MM.1S (cell line): Measurements from ENCODE around the gene JAML.

Source experiments
- DNase-seq: peaks from one replicate; pipeline ENCODE4 v3.0.0-alpha.2; 2015
- H2AFZ ChIP-seq: fragments of 300-600 bp; sonication (generic); 2 replicates; pipeline ENCODE4 v1.6.0; 2016; ENCODE audit warnings: antibody characterized with exemption, low read length
- H3F3A ChIP-seq: fragments of 300-600 bp; sonication (generic); 2 replicates; pipeline ENCODE4 v1.6.1; 2016; ENCODE audit warnings: mild to moderate bottlenecking, antibody characterized with exemption, low read length, moderate library complexity, mixed read lengths; ENCODE audit not compliant: insufficient read depth
- H3K27ac ChIP-seq: fragments of 300-600 bp; sonication (generic); 2 replicates; pipeline ENCODE4 v1.5.1; 2016; ENCODE audit warnings: mild to moderate bottlenecking, low read length
- H3K27me3 ChIP-seq: fragments of 300-600 bp; sonication (generic); replicated peaks from 2 replicates; pipeline ENCODE4 v1.6.0; 2016; ENCODE audit warnings: low read length; ENCODE audit not compliant: insufficient read depth
- H3K36me3 ChIP-seq: fragments of 300-600 bp; sonication (generic); replicated peaks from 2 replicates; pipeline ENCODE4 v1.6.1; 2016; ENCODE audit warnings: mild to moderate bottlenecking, low read length, mixed read lengths; ENCODE audit not compliant: insufficient read depth
- H3K4me1 ChIP-seq: fragments of 300-600 bp; sonication (generic); 2 replicates; pipeline ENCODE4 v1.6.1; 2016; ENCODE audit warnings: low read length, mixed read lengths
- H3K4me2 ChIP-seq: fragments of 300-600 bp; sonication (generic); 2 replicates; pipeline ENCODE4 v1.6.0; 2016; ENCODE audit warnings: low read depth, low read length
- H3K4me3 ChIP-seq: fragments of 300-600 bp; sonication (generic); 2 replicates; pipeline ENCODE4 v1.5.1; 2016; ENCODE audit warnings: low read length, mixed read lengths
- H3K79me2 ChIP-seq: fragments of 300-600 bp; sonication (generic); 2 replicates; pipeline ENCODE4 v1.6.1; 2016; ENCODE audit warnings: mixed run types, low read length, mixed read lengths
- H3K9ac ChIP-seq: fragments of 300-600 bp; sonication (generic); 2 replicates; pipeline ENCODE4 v1.6.1; 2016; ENCODE audit warnings: low read length, mixed read lengths
- H3K9me2 ChIP-seq: fragments of 300-600 bp; sonication (generic); replicated peaks from 2 replicates; pipeline ENCODE4 v1.6.1; 2016; ENCODE audit warnings: mild to moderate bottlenecking, low read length, mixed read lengths; ENCODE audit not compliant: insufficient read depth
- H3K9me3 ChIP-seq: fragments of 300-600 bp; sonication (generic); replicated peaks from 2 replicates; pipeline ENCODE4 v1.6.1; 2016; ENCODE audit warnings: mild to moderate bottlenecking, low read length, mixed read lengths; ENCODE audit not compliant: insufficient read depth
- H4K20me1 ChIP-seq: fragments of 300-600 bp; sonication (generic); 2 replicates; pipeline ENCODE4 v1.6.1; 2016; ENCODE audit warnings: mild to moderate bottlenecking, low read length, moderate library complexity, mixed read lengths; ENCODE audit not compliant: insufficient read depth
- EZH2 ChIP-seq: fragments of 300-600 bp; sonication (generic); optimal IDR thresholded peaks from 2 replicates; pipeline ENCODE3; 2017; ENCODE audit warnings: low read depth, mild to moderate bottlenecking, antibody characterized with exemption, low read length, mixed read lengths
- EZH2phosphoT487 ChIP-seq: fragments of 300-600 bp; sonication (generic); IDR thresholded peaks from 2 replicates; pipeline ENCODE4 v1.6.1; 2018; ENCODE audit warnings: antibody characterized with exemption, low read length
- TF ChIP-seq, protein P1 (sequence below): fragments of 300-600 bp; sonication (generic); IDR thresholded peaks from 2 replicates; pipeline ENCODE4 v1.5.1; 2016; ENCODE audit warnings: antibody characterized with exemption, low read length, mixed read lengths

JAML gene

DNA sequence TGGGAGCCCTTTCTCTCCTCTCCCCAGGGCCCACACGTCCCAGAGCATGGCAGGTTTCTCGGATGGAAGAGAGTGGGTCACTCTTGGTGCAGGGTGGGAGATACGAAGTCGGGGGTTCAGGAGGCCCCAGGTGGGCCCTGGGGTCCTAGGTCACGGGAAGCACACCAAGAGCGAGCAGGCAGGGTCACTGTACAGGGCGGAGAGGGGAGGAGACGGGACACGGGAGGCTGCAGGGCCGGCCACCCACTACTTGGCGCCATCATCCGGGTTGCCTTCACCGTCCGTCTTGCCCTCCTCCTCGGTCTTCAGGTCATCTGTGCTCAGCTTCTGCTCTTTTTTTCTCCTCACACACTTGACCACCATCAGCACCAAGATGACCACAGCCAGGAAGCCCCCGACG, 58.2 kb downstream of the JAML start:
- no peaks in the 10 kb centered on the region for H3F3A ChIP-seq
- H3K9ac ChIP-seq, result no peak overlapping the region
- H3K36me3 ChIP-seq, result no peaks in the 10 kb centered on the region
- H3K79me2 ChIP-seq, result no peaks in the 10 kb centered on the region
- no peak overlapping the region for H3K27ac ChIP-seq
- no peak overlapping the region for H3K4me3 ChIP-seq
- H4K20me1 ChIP-seq, result no peaks in the 10 kb centered on the region
- TF ChIP-seq, protein P1, sequence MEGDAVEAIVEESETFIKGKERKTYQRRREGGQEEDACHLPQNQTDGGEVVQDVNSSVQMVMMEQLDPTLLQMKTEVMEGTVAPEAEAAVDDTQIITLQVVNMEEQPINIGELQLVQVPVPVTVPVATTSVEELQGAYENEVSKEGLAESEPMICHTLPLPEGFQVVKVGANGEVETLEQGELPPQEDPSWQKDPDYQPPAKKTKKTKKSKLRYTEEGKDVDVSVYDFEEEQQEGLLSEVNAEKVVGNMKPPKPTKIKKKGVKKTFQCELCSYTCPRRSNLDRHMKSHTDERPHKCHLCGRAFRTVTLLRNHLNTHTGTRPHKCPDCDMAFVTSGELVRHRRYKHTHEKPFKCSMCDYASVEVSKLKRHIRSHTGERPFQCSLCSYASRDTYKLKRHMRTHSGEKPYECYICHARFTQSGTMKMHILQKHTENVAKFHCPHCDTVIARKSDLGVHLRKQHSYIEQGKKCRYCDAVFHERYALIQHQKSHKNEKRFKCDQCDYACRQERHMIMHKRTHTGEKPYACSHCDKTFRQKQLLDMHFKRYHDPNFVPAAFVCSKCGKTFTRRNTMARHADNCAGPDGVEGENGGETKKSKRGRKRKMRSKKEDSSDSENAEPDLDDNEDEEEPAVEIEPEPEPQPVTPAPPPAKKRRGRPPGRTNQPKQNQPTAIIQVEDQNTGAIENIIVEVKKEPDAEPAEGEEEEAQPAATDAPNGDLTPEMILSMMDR, result no peak
- TF ChIP-seq EZH2, result no peak
- no peak for TF ChIP-seq EZH2phosphoT487
- peaks cover 94% of the 10 kb centered on the region for H3K27me3 ChIP-seq
- H3K4me2 ChIP-seq, result no peak overlapping the region
- no peaks in the 10 kb centered on the region for H3K9me2 ChIP-seq
- DNase-seq, result no peak
- H3K9me3 ChIP-seq, result no peaks in the 10 kb centered on the region
- no peaks in the 10 kb centered on the region for H3K4me1 ChIP-seq
- H2AFZ ChIP-seq, result no peak overlapping the region

DNA sequence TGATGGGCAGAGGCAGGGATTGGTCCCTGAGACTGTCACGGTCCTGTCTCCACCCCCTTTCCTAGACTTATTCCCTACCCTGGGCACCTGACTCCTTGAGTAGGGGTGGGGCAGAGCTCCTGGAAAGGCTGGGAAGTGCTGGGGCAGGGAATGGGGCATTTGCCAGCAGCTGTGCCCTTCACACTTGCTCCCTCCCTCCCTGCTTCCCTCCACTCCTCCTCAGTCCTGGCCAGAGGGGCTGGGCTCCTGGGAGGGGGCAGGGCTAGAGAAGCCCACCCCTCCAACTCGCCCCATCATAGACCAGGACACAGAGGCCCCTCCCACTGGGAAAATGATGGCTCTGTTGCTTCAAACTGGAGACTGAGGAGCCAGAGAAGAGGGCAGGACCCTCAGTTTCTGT, 59.9 kb downstream of the JAML start:
- no peaks in the 10 kb centered on the region for H3K79me2 ChIP-seq
- H3K4me3 ChIP-seq, result no peak overlapping the region
- no peak overlapping the region for H3K9ac ChIP-seq
- no peaks in the 10 kb centered on the region for H3K9me2 ChIP-seq
- no peaks in the 10 kb centered on the region for H3F3A ChIP-seq
- TF ChIP-seq EZH2phosphoT487 (no peak), EZH2 (no peak)
- TF ChIP-seq, protein P1, result no peak
- no peak overlapping the region for H2AFZ ChIP-seq
- H4K20me1 ChIP-seq, result no peaks in the 10 kb centered on the region
- no peak overlapping the region for H3K27ac ChIP-seq
- H3K27me3 ChIP-seq, result peaks cover 87% of the 10 kb centered on the region
- H3K4me1 ChIP-seq, result no peaks in the 10 kb centered on the region
- no peak overlapping the region for H3K4me2 ChIP-seq
- DNase-seq, result no peak
- H3K9me3 ChIP-seq, result no peaks in the 10 kb centered on the region
- no peaks in the 10 kb centered on the region for H3K36me3 ChIP-seq

DNA sequence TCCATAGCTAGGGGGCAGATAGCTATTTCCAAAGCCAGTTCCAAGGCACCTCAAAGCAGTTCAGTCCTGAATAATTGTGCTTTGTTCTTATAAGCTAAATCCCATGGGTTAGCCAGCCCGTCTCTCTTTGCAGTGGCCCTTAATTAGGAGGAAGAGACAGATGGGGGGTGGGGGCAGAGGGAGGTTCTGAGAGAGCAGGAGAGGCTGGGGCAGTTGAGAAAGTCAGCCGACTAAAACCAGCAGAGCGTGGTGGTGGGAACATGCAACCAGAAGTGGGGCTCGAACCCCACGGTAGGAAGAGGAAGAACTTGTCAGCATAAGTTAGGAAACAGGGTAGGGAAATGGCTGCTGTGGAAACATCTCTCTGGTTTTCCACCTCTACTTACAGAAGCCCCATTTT, 61.3 kb downstream of the JAML start:
- H3K4me2 ChIP-seq, result no peak overlapping the region
- peaks cover 87% of the 10 kb centered on the region for H3K27me3 ChIP-seq
- H3K9me3 ChIP-seq, result no peaks in the 10 kb centered on the region
- no peaks in the 10 kb centered on the region for H3K4me1 ChIP-seq
- H3K4me3 ChIP-seq, result no peak overlapping the region
- DNase-seq, result no peak
- no peaks in the 10 kb centered on the region for H4K20me1 ChIP-seq
- no peak overlapping the region for H3K27ac ChIP-seq
- no peaks in the 10 kb centered on the region for H3F3A ChIP-seq
- H3K79me2 ChIP-seq, result no peaks in the 10 kb centered on the region
- no peaks in the 10 kb centered on the region for H3K9me2 ChIP-seq
- TF ChIP-seq, protein P1, result no peak
- H2AFZ ChIP-seq, result no peak overlapping the region
- no peaks in the 10 kb centered on the region for H3K36me3 ChIP-seq
- no peak overlapping the region for H3K9ac ChIP-seq

DNA sequence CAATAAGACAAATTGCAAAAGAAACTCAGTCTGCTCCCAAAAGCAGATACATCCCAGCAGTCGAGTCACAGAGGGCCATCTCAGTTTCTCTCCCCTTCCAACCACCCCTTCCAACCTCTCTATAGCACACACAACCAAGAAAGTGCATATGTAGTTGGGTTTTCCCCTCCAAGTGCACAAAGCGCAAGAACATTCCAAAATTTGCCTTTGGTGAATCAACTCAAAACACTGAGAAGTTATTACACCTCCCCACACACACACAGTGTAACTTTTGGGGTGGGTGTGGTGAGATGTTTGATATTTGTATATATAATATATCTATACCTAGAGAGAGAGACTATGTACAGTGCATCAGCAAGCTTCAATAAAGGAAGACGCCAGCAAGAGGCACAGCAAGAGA, 62.0 kb downstream of the JAML start:
- Histone ChIP-seq H3K4me2 (no peak overlapping the region), H3K27me3 (peaks cover 87% of the 10 kb centered on the region), H3F3A (no peaks in the 10 kb centered on the region), H3K9me2 (no peaks in the 10 kb centered on the region), H2AFZ (no peak overlapping the region), H3K4me3 (no peak overlapping the region), H3K4me1 (no peaks in the 10 kb centered on the region), H3K79me2 (no peaks in the 10 kb centered on the region), H3K9ac (no peak overlapping the region), H4K20me1 (no peaks in the 10 kb centered on the region), H3K27ac (no peak overlapping the region), H3K36me3 (no peaks in the 10 kb centered on the region), H3K9me3 (no peaks in the 10 kb centered on the region)
- DNase-seq, result no peak
- TF ChIP-seq, protein P1, result no peak
- no peak for TF ChIP-seq EZH2phosphoT487
- no peak for TF ChIP-seq EZH2
